Breast epithelium (tissue), 3 donors: Measurements from ENCODE around the gene CAMTA1.

Source experiments
- CTCF ChIP-seq, 3 donors: fragments of 450-650 bp; IDR thresholded peaks; one replicate each; pipeline ENCODE4 v1.5.1; 2016 to 2017; ENCODE audit warnings: antibody characterized with exemption in 3 of 3, mild to moderate bottlenecking in 3 of 3, moderate library complexity in 3 of 3
- POLR2A ChIP-seq: fragments of 450-650 bp; IDR thresholded peaks from one replicate; pipeline ENCODE4 v1.6.1; 2016; ENCODE audit warnings: antibody characterized with exemption, mild to moderate bottlenecking, moderate library complexity

GRCh38 chr1:7136166-7136953, 351.1 kb downstream of the CAMTA1 start:
- TF ChIP-seq POLR2A: no peak
- TF ChIP-seq CTCF (IDR thresholded peaks at IDR 0.05): no peak
